Left ventricle myocardium inferior (tissue), 1 donor: ENCODE measurements around the gene MZT1. TPM values are rescaled to one million over a fixed set of nuclear protein-coding genes. Genes with fewer than 3 reads are reported as not detected.

Experiments used
- DNase-seq: peaks from one replicate; pipeline ENCODE4 v3.0.0-alpha.2; 2020
- H3K27ac ChIP-seq: fragments of 200-600 bp; replicated peaks from 2 replicates; pipeline ENCODE4 v1.8.0; 2021
- H3K27me3 ChIP-seq: fragments of 200-600 bp; 2 replicates; pipeline ENCODE4 v1.8.0; 2021; ENCODE audit warnings: low read depth
- H3K36me3 ChIP-seq: fragments of 200-600 bp; 2 replicates; pipeline ENCODE4 v1.8.0; 2021
- H3K4me1 ChIP-seq: fragments of 200-600 bp; 2 replicates; pipeline ENCODE4 v1.8.0; 2021
- H3K4me3 ChIP-seq: fragments of 200-600 bp; 2 replicates; pipeline ENCODE4 v1.8.0; 2021; ENCODE audit warnings: mild to moderate bottlenecking, moderate library complexity
- H3K9me3 ChIP-seq: fragments of 200-600 bp; replicated peaks from 2 replicates; pipeline ENCODE4 v1.8.0; 2021
- CTCF ChIP-seq: fragments of 200-600 bp; IDR thresholded peaks from 2 replicates; pipeline ENCODE4 v1.8.0; 2021; ENCODE audit warnings: antibody characterized with exemption, mild to moderate bottlenecking, borderline replicate concordance
- intact Hi-C: fragments of 100-400 bp; cut with micrococcal nuclease; formaldehyde crosslinking; loops from one replicate; pipeline ENCODE4 v1.11.0; 2022
- total RNA-seq: library from RNA; stranded (reverse); fragmentation: NEBNext Ultra II Directional; extraction: Animal tissue kit (Norgen Biotek cat#: 25700); gene quantifications from one replicate; pipeline ENCODE4 v1.2.1, GENCODE V29; 2021
- donor health status: DM: no; HTN: yes; CAD: no; lungs with severe emphysema.

The MZT1 gene
- total RNA-seq, 1 donor from 2014 or later = 7.0 TPM

- Histone ChIP-seq H3K27ac (no peak overlapping the region), H3K27me3 (no peaks in the 10 kb centered on the region), H3K9me3 (no peaks in the 10 kb centered on the region), H3K4me3 (no peak overlapping the region), H3K36me3 (no peaks in the 10 kb centered on the region), H3K4me1 (no peaks in the 10 kb centered on the region)
- no peak for DNase-seq
- intact Hi-C loops = no loop called here
- no peak for TF ChIP-seq CTCF
Measured at GRCh38 chr13:72680353-72680752, 47.1 kb downstream of the MZT1 start.

- Histone ChIP-seq H3K4me3 (no peak overlapping the region), H3K27ac (no peak overlapping the region), H3K27me3 (no peaks in the 10 kb centered on the region), H3K4me1 (no peaks in the 10 kb centered on the region), H3K9me3 (no peaks in the 10 kb centered on the region), H3K36me3 (no peaks in the 10 kb centered on the region)
- TF ChIP-seq CTCF = no peak
- DNase-seq = no peak
- intact Hi-C loops = no loop called here
Measured at GRCh38 chr13:72678312-72678711, 49.1 kb downstream of the MZT1 start.

GRCh38 chr13:72677431-72677830 is 50.0 kb downstream of the MZT1 start:
- Histone ChIP-seq H3K4me3 (no peak overlapping the region), H3K4me1 (no peaks in the 10 kb centered on the region), H3K9me3 (no peaks in the 10 kb centered on the region), H3K27ac (no peak overlapping the region), H3K36me3 (no peaks in the 10 kb centered on the region), H3K27me3 (no peaks in the 10 kb centered on the region)
- no peak for TF ChIP-seq CTCF
- intact Hi-C loops = no loop called here
- DNase-seq = no peak

DNA sequence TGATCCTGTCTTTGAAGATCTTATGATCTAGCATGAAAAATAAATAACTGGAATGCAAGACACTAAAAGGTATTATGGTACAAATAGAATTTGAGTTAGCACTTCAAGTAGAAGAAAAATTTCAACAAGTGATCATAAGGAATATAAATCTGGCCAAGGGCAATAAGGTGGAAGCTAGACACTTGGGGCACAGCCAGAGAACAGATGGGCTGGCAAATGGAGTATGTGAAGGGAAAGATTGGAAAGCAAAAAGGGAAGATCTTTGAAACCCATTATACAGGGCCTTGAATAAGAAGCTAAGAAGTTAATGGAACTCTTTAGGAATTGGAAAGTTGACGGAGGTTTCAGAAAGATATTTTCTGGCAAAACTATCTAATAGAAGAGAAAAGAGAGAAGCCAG is 61.0 kb downstream of the MZT1 start:
- no peak for DNase-seq
- intact Hi-C loops = no loop called here
- Histone ChIP-seq H3K27ac (no peak overlapping the region), H3K36me3 (no peaks in the 10 kb centered on the region), H3K27me3 (no peaks in the 10 kb centered on the region), H3K4me3 (no peak overlapping the region), H3K9me3 (no peaks in the 10 kb centered on the region), H3K4me1 (no peaks in the 10 kb centered on the region)
- no peak for TF ChIP-seq CTCF

DNA sequence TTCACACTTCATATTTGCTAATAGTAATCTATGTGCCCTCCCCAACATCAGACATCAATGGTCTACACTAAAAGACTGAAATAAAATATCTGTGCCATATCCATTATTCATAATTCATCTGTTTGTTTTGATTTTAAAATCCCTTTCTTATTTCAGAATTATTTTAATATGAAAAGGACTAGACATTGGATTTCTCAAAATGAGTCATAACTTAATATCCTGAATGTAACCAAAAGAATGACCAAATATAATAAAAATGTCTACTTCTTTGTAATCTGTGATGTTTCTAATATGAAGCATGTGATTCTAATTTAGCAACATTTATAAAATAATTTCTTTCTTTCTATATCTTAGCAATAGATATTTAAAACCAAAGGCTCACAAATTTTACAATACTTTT is 64.9 kb downstream of the MZT1 start:
- H3K36me3 ChIP-seq = no peaks in the 10 kb centered on the region
- DNase-seq = no peak
- H3K4me3 ChIP-seq = no peak overlapping the region
- H3K27ac ChIP-seq = no peak overlapping the region
- no peaks in the 10 kb centered on the region for H3K9me3 ChIP-seq
- no peaks in the 10 kb centered on the region for H3K4me1 ChIP-seq
- intact Hi-C loops = no loop called here
- no peaks in the 10 kb centered on the region for H3K27me3 ChIP-seq
- TF ChIP-seq CTCF = no peak

Other genes with a start within 250 kb of the MZT1 start
- gene BORA, start 294 bp upstream of the MZT1 start, total RNA-seq = 0.55 TPM
- 13.8 TPM for gene DIS3, start 54.3 kb upstream of the MZT1 start, total RNA-seq
- gene PIBF1, start 54.5 kb upstream of the MZT1 start, total RNA-seq = 10.8 TPM